IMR-90 (cell line): Measurements from ENCODE around the gene FIBCD1. TPM values are rescaled to one million over a fixed set of nuclear protein-coding genes. Genes with fewer than 3 reads are reported as not detected.
A peak's percentile ranks its signal among the peaks of the same experiment; 100 is the strongest.

Experiments used
- ATAC-seq: fragments of 200-7000 bp; cut with Tn5 transposase; 2 replicates; pipeline ENCODE4 v1.9.1; 2020; ENCODE audit warnings: low read depth, mild to moderate bottlenecking, moderate library complexity
- BruUV-seq: library from RNA; stranded (reverse); fragments of 400-500 nt; replicated peaks from 2 replicates; lab custom pipeline; 2021; lab: Mats Ljungman, UMichigan
- CTCF ChIA-PET: fragments of 300-600 bp; formaldehyde crosslinking; extraction: SDS; loops from one replicate; lab custom pipeline; 2021; ENCODE audit warnings: antibody characterized with exemption; lab: Yijun Ruan, JAX
- POLR2A ChIA-PET: fragments of 300-600 bp; sonication (Branson Sonifier 250); formaldehyde crosslinking; loops from one replicate; lab custom pipeline; 2022; ENCODE audit warnings: antibody characterized with exemption; ENCODE audit not compliant: unreplicated experiment; lab: Charles Lee
- DNase-seq: peaks from one replicate; pipeline ENCODE4 v3.0.0; 2013
- H2AFZ ChIP-seq: replicated peaks from 2 replicates; pipeline ENCODE3; 2013; ENCODE audit warnings: low read length, mild to moderate bottlenecking; ENCODE audit not compliant: poor library complexity
- H2AK5ac ChIP-seq: 2 replicates; pipeline ENCODE4 v1.6.1; 2013; ENCODE audit warnings: low read depth, low read length, inconsistent platforms
- H2AK9ac ChIP-seq: replicated peaks from 2 replicates; pipeline ENCODE3; 2013; ENCODE audit warnings: mild to moderate bottlenecking, low read depth, low read length, moderate library complexity; ENCODE audit not compliant: poor library complexity
- H2BK120ac ChIP-seq: 2 replicates; pipeline ENCODE4 v1.6.1; 2013; ENCODE audit warnings: low read depth, low read length, inconsistent platforms
- H2BK15ac ChIP-seq: 3 replicates; pipeline ENCODE4 v1.6.1; 2013; ENCODE audit warnings: low read depth, low read length, inconsistent platforms
- H2BK20ac ChIP-seq: 2 replicates; pipeline ENCODE4 v1.6.1; 2013; ENCODE audit warnings: low read depth, mild to moderate bottlenecking, inconsistent platforms, low read length, moderate library complexity
- H2BK5ac ChIP-seq: 2 replicates; pipeline ENCODE4 v1.6.1; 2013; ENCODE audit warnings: mild to moderate bottlenecking, low read depth, low read length, inconsistent platforms; ENCODE audit not compliant: poor library complexity, severe bottlenecking
- H3K14ac ChIP-seq: replicated peaks from 2 replicates; pipeline ENCODE4 v1.6.1; 2013; ENCODE audit warnings: low read depth, low read length, inconsistent platforms
- H3K18ac ChIP-seq: 2 replicates; pipeline ENCODE4 v1.6.1; 2013; ENCODE audit warnings: low read depth, low read length, control low read depth
- H3K23ac ChIP-seq: 2 replicates; pipeline ENCODE4 v1.6.1; 2013; ENCODE audit warnings: low read depth, low read length, inconsistent platforms
- H3K27ac ChIP-seq: 2 replicates; pipeline ENCODE4 v1.5.1; 2013; ENCODE audit warnings: mild to moderate bottlenecking, control low read depth, low read length; ENCODE audit not compliant: insufficient read depth
- H3K27me3 ChIP-seq: 2 replicates; pipeline ENCODE4 v1.6.1; 2013; ENCODE audit warnings: low read length; ENCODE audit not compliant: control insufficient read depth, insufficient read depth
- H3K36me3 ChIP-seq: 2 replicates; pipeline ENCODE4 v1.6.1; 2013; ENCODE audit warnings: low read length, mixed read lengths; ENCODE audit not compliant: control insufficient read depth, insufficient read depth
- H3K4ac ChIP-seq: 2 replicates; pipeline ENCODE4 v1.6.1; 2013; ENCODE audit warnings: low read depth, low read length, inconsistent platforms
- H3K4me1 ChIP-seq: 2 replicates; pipeline ENCODE4 v1.6.1; 2013; ENCODE audit warnings: low read length, mixed read lengths; ENCODE audit not compliant: control insufficient read depth, insufficient read depth
- H3K4me2 ChIP-seq: 2 replicates; pipeline ENCODE4 v1.6.1; 2013; ENCODE audit warnings: low read depth, mild to moderate bottlenecking, control low read depth, low read length, moderate library complexity
- H3K4me3 ChIP-seq: 2 replicates; pipeline ENCODE4 v1.5.1; 2013; ENCODE audit warnings: low read depth, mild to moderate bottlenecking, control low read depth, low read length, moderate library complexity; ENCODE audit not compliant: insufficient read depth
- H3K56ac ChIP-seq: 2 replicates; pipeline ENCODE4 v1.6.1; 2013; ENCODE audit warnings: low read length, inconsistent platforms; ENCODE audit not compliant: insufficient read depth; ENCODE audit errors: extremely low read depth
- H3K79me1 ChIP-seq, 2 experiments: 2 replicates each; pipeline ENCODE4 v1.6.1; 2013; ENCODE audit warnings: low read length in 2 of 2, inconsistent platforms in 1 of 2, low read depth in 1 of 2
- H3K9ac ChIP-seq: 2 replicates; pipeline ENCODE4 v1.6.1; 2013; ENCODE audit warnings: low read depth, low read length, control low read depth
- H3K9me1 ChIP-seq: 2 replicates; pipeline ENCODE4 v1.6.1; 2013; ENCODE audit warnings: low read length, inconsistent platforms; ENCODE audit not compliant: insufficient read depth
- H3K9me3 ChIP-seq: 2 replicates; pipeline ENCODE4 v1.6.1; 2013; ENCODE audit warnings: low read length; ENCODE audit not compliant: control insufficient read depth, insufficient read depth
- H4K20me1 ChIP-seq: 2 replicates; pipeline ENCODE4 v1.6.1; 2013; ENCODE audit warnings: low read length, inconsistent platforms; ENCODE audit not compliant: insufficient read depth
- H4K5ac ChIP-seq: 2 replicates; pipeline ENCODE4 v1.6.1; 2013; ENCODE audit warnings: mild to moderate bottlenecking, low read depth, low read length, control low read depth
- H4K8ac ChIP-seq, 2 experiments: 2 replicates each; pipeline ENCODE4 v1.6.1; 2013; ENCODE audit warnings: low read depth in 2 of 2, low read length in 2 of 2, control low read depth in 1 of 2, inconsistent platforms in 1 of 2
- H4K91ac ChIP-seq: 2 replicates; pipeline ENCODE4 v1.6.1; 2013; ENCODE audit warnings: low read depth, low read length, inconsistent platforms; ENCODE audit not compliant: insufficient read depth
- BHLHE40 ChIP-seq: fragments of 150-350 bp; IDR thresholded peaks from 2 replicates; pipeline ENCODE4 v1.6.1; 2016; ENCODE audit warnings: mild to moderate bottlenecking, low read depth, low read length
- CEBPB ChIP-seq: IDR thresholded peaks from 2 replicates; pipeline ENCODE4 v1.6.1; 2012; ENCODE audit warnings: low read depth, low read length, improper control_type of control experiment
- CHD1 ChIP-seq: IDR thresholded peaks from 2 replicates; pipeline ENCODE4 v1.6.1; 2012; ENCODE audit warnings: low read depth, low read length, improper control_type of control experiment
- CTCF ChIP-seq: conservative IDR thresholded peaks from 2 replicates; pipeline ENCODE4 v1.5.1; 2012; ENCODE audit warnings: mild to moderate bottlenecking, low read depth, low read length, improper control_type of control experiment
- ELK1 ChIP-seq: fragments of 150-350 bp; IDR thresholded peaks from 2 replicates; pipeline ENCODE4 v1.6.1; 2016; ENCODE audit warnings: low read depth, mild to moderate bottlenecking, low read length, moderate library complexity, borderline replicate concordance
- FOS ChIP-seq: fragments of 150-350 bp; IDR thresholded peaks from 2 replicates; pipeline ENCODE4 v1.6.1; 2016; ENCODE audit warnings: low read depth, low read length
- MAFK ChIP-seq: IDR thresholded peaks from 2 replicates; pipeline ENCODE4 v1.6.1; 2012; ENCODE audit warnings: low read depth, low read length, improper control_type of control experiment
- MAZ ChIP-seq: IDR thresholded peaks from 2 replicates; pipeline ENCODE4 v1.6.1; 2012; ENCODE audit warnings: low read depth, mild to moderate bottlenecking, low read length, improper control_type of control experiment, moderate library complexity, borderline replicate concordance
- POLR2A ChIP-seq: IDR thresholded peaks from 2 replicates; pipeline ENCODE4 v1.6.1; 2012; ENCODE audit warnings: mild to moderate bottlenecking, low read depth, low read length
- RAD21 ChIP-seq: IDR thresholded peaks from 2 replicates; pipeline ENCODE4 v1.6.1; 2012; ENCODE audit warnings: low read length, improper control_type of control experiment
- RCOR1 ChIP-seq: IDR thresholded peaks from 2 replicates; pipeline ENCODE4 v1.6.1; 2012; ENCODE audit warnings: mild to moderate bottlenecking, low read length, improper control_type of control experiment; ENCODE audit not compliant: insufficient replicate concordance
- RFX5 ChIP-seq: IDR thresholded peaks from 2 replicates; pipeline ENCODE4 v1.8.0; 2012; ENCODE audit warnings: low read depth, mild to moderate bottlenecking, low read length, moderate library complexity
- USF2 ChIP-seq: fragments of 150-350 bp; IDR thresholded peaks from 2 replicates; pipeline ENCODE4 v1.6.1; 2017; ENCODE audit warnings: mild to moderate bottlenecking, antibody characterized with exemption, low read length, low read depth
- WGBS, 2 experiments: methylation state at CpG; one replicate each; pipeline versions ENCODE4 v1.1.5 to v1.1.7; 2013; ENCODE audit warnings: missing lambda C conversion rate in 2 of 2; ENCODE audit not compliant: insufficient read length in 1 of 2; ENCODE audit errors: extremely low coverage in 2 of 2; 5-methylcytosine and 5-hydroxymethylcytosine counted together
- dilution Hi-C: fragments of 300-500 bp; cut with HindIII; formaldehyde crosslinking; loops from one replicate; pipeline ENCODE4 v1.14.3; 2018; ENCODE audit warnings: low sequenced_read_pairs; ENCODE audit not compliant: unreplicated experiment
- in situ Hi-C: fragments of 300-500 bp; cut with MboI; formaldehyde crosslinking; loops from 3 replicates; pipeline ENCODE4 v1.14.3; 2019; ENCODE audit warnings: low sequenced_read_pairs, inconsistent platforms, mixed read lengths
- intact Hi-C: fragments of 100-400 bp; cut with micrococcal nuclease; formaldehyde crosslinking; loops from 2 replicates; pipeline ENCODE4 v1.10.0; 2022
- polyA plus RNA-seq, 3 experiments: library from polyadenylated mRNA; depleted of rRNA; stranded (reverse); fragments of >200 nt; gene quantifications; 2 replicates each; pipeline ENCODE4 v1.2.3, GENCODE V29; 2012; ENCODE audit warnings: low replicate concordance in 1 of 3
- total RNA-seq: library from RNA; depleted of rRNA; stranded (reverse); fragments of >200 nt; gene quantifications from 2 replicates; pipeline ENCODE4 v1.2.3, GENCODE V29; 2012

Gene FIBCD1
- total and polyA plus RNA-seq, 2 of the 4 experiments (the other 2 are of a cell fraction), result 1.1 to 10.1 TPM

GRCh38 chr9:130975932-130976841 lies 37.1 kb upstream of the FIBCD1 start:
- Histone ChIP-seq H3K4me2 (no peak overlapping the region), H2AFZ (no peak overlapping the region), H4K91ac (no peak overlapping the region), H4K20me1 (no peaks in the 10 kb centered on the region), H2BK15ac (no peak overlapping the region), H3K18ac (no peak overlapping the region), H3K27me3 (peaks cover 61% of the 10 kb centered on the region), H3K23ac (no peak overlapping the region), H2BK20ac (no peak overlapping the region), H3K27ac (no peak overlapping the region), H3K9ac (no peak overlapping the region), H4K5ac (no peak overlapping the region), H4K8ac (no peak overlapping the region), H3K56ac (no peak overlapping the region), H3K9me1 (no peaks in the 10 kb centered on the region), H3K36me3 (no peaks in the 10 kb centered on the region), H2BK5ac (no peak overlapping the region), H3K4me1 (no peaks in the 10 kb centered on the region), H2BK120ac (no peak overlapping the region), H2AK9ac (peak overlapping the region; percentile 28), H3K4me3 (no peak overlapping the region), H3K9me3 (no peaks in the 10 kb centered on the region), H3K79me1 (no peaks in the 10 kb centered on the region), H3K4ac (no peak overlapping the region), H2AK5ac (no peak overlapping the region), H3K14ac (no peak overlapping the region)
- ATAC-seq (no peak), DNase-seq (no peak)
- TF ChIP-seq POLR2A, result no peak
- no peak for TF ChIP-seq CHD1
- TF ChIP-seq MAZ, result no peak
- TF ChIP-seq RAD21, result no peak
- TF ChIP-seq ELK1, result no peak
- no peak for TF ChIP-seq FOS
- TF ChIP-seq CTCF, result no peak
- TF ChIP-seq USF2, result no peak
- no peak for TF ChIP-seq BHLHE40
- no peak for TF ChIP-seq RFX5
- TF ChIP-seq CEBPB, result no peak
- TF ChIP-seq MAFK, result no peak
- TF ChIP-seq RCOR1, result no peak
- CTCF ChIA-PET, result no interaction called here
- intact Hi-C loops (no loop called here), dilution Hi-C loops (no loop called here), in situ Hi-C loops (no loop called here)
- POLR2A ChIA-PET, result no interaction called here
- no TSS peak for BruUV-seq
- 89% methylated on average over 9 of the region's 13 CpGs; no CpG with 5 or more reads in 1 of the 2 experiments for WGBS, 2 experiments
